HepG2 (cell line): ENCODE measurements around the gene PRKN. TPM values are rescaled to one million over a fixed set of nuclear protein-coding genes. Genes with fewer than 3 reads are reported as not detected.

ENCODE experiments used
- ATAC-seq: fragments of 200-7000 bp; cut with Tn5 transposase; 3 replicates; pipeline ENCODE4 v1.9.1; 2020; ENCODE audit warnings: mild to moderate bottlenecking, moderate library complexity
- BruUV-seq: library from RNA; stranded (reverse); fragments of 400-500 nt; replicated peaks from 2 replicates; lab custom pipeline; 2021; lab: Mats Ljungman, UMichigan
- CTCF ChIA-PET: fragments of 300-600 bp; formaldehyde crosslinking; extraction: SDS; loops from one replicate; lab custom pipeline; 2021; ENCODE audit warnings: low total read pairs, inconsistent platforms, low intra/inter-chr PET ratio; lab: Yijun Ruan, JAX
- POLR2A ChIA-PET: fragments of 350-600 bp; sonication (Branson Sonifier 250); formaldehyde crosslinking; loops from one replicate; lab custom pipeline; 2020; ENCODE audit warnings: antibody characterized with exemption, inconsistent platforms; lab: Yijun Ruan, JAX
- DNase-seq: peaks from one replicate; pipeline ENCODE4 v3.0.0-alpha.2; 2015; ENCODE audit warnings: low spot score
- FAIRE-seq: peaks from 3 replicates; lab custom pipeline; 2011; peaks lifted over from hg19 to GRCh38; lab: Jason Lieb, UNC
- H2AFZ ChIP-seq: one replicate; pipeline ENCODE4 v1.6.1; 2011; ENCODE audit warnings: low read length, inconsistent platforms
- H3K27ac ChIP-seq: fragments of 300-600 bp; 3 replicates; pipeline ENCODE4 v1.8.0; 2011; ENCODE audit warnings: mixed run types, mild to moderate bottlenecking, mixed read lengths, low read length, inconsistent platforms; ENCODE audit not compliant: insufficient read depth; ENCODE audit errors: extremely low read length
- H3K27me3 ChIP-seq, 2 experiments: fragments of 200-600 bp in 1 of 2; 2 replicates in 1 of 2; 3 replicates in 1 of 2; pipeline versions ENCODE4 v1.6.0 to v1.8.0; 2011; ENCODE audit warnings: low read length in 2 of 2, mild to moderate bottlenecking in 2 of 2, moderate library complexity in 2 of 2, inconsistent platforms in 1 of 2; ENCODE audit not compliant: insufficient read depth in 2 of 2, control insufficient read depth in 1 of 2
- H3K36me3 ChIP-seq, 2 experiments: fragments of 200-600 bp in 1 of 2; replicated peaks in 1 of 2; 2 replicates in 1 of 2; 3 replicates in 1 of 2; pipeline versions ENCODE4 v1.5.1 to v1.8.0; 2011; ENCODE audit warnings: low read length in 2 of 2, inconsistent platforms in 1 of 2; ENCODE audit not compliant: insufficient read depth in 2 of 2, control insufficient read depth in 1 of 2
- H3K4me1 ChIP-seq: 2 replicates; pipeline ENCODE4 v1.5.1; 2012; ENCODE audit warnings: low read length, inconsistent platforms; ENCODE audit not compliant: insufficient read depth
- H3K4me2 ChIP-seq: 2 replicates; pipeline ENCODE4 v1.6.0; 2011; ENCODE audit warnings: low read depth, low read length, inconsistent platforms
- H3K4me3 ChIP-seq, 3 experiments: fragments of 200-600 bp in 1 of 3; sonication (generic), shearing (Covaris generic) in 1 of 3; replicated peaks in 1 of 3; 2 replicates each; pipeline ENCODE4 v1.5.1; 2011 to 2016; ENCODE audit warnings: low read length in 3 of 3, inconsistent platforms in 2 of 3, low read depth in 2 of 3, mild to moderate bottlenecking in 2 of 3, control low read depth in 1 of 3, mixed read lengths in 1 of 3; ENCODE audit not compliant: insufficient read depth in 1 of 3
- H3K79me2 ChIP-seq: one replicate; pipeline ENCODE4 v1.6.1; 2011; ENCODE audit warnings: low read length, inconsistent platforms; ENCODE audit not compliant: insufficient read depth
- H3K9ac ChIP-seq: 2 replicates; pipeline ENCODE4 v1.6.0; 2011; ENCODE audit warnings: mild to moderate bottlenecking, low read depth, low read length, inconsistent platforms; ENCODE audit not compliant: insufficient read depth
- H3K9me3 ChIP-seq: 2 replicates; pipeline ENCODE4 v1.5.1; 2012; ENCODE audit warnings: mild to moderate bottlenecking, low read length
- H4K20me1 ChIP-seq: 2 replicates; pipeline ENCODE4 v1.6.0; 2011; ENCODE audit warnings: inconsistent platforms, mild to moderate bottlenecking, low read length, moderate library complexity; ENCODE audit not compliant: insufficient read depth
- HNRNPLL ChIP-seq: fragments of 200-400 bp; formaldehyde crosslinking; IDR thresholded peaks from 2 replicates; pipeline ENCODE4 v1.6.1; 2017; ENCODE audit warnings: mild to moderate bottlenecking, low read depth, low read length; ENCODE audit not compliant: poor library complexity, severe bottlenecking
- ISL2 ChIP-seq: sonication (generic); formaldehyde crosslinking; IDR thresholded peaks from 2 replicates; pipeline ENCODE4 v1.5.0; 2020; ENCODE audit warnings: missing genetic modification reagents
- MIER3 ChIP-seq: IDR thresholded peaks from 2 replicates; pipeline ENCODE4 v1.6.1; 2016; ENCODE audit warnings: missing compliant biosample characterization, borderline replicate concordance
- MYC ChIP-seq: sonication (generic); formaldehyde crosslinking; IDR thresholded peaks from 2 replicates; pipeline ENCODE4 v1.9.0; 2021; ENCODE audit warnings: missing genetic modification reagents, borderline replicate concordance
- NCOR1 ChIP-seq: fragments of 200-600 bp; sonication (generic); IDR thresholded peaks from 2 replicates; pipeline ENCODE4 v1.7.0; 2017; ENCODE audit warnings: antibody characterized with exemption, low read length, borderline replicate concordance
- NFIB ChIP-seq: sonication (generic); formaldehyde crosslinking; IDR thresholded peaks from 2 replicates; pipeline ENCODE4 v1.9.0; 2021; ENCODE audit warnings: missing genetic modification reagents, mild to moderate bottlenecking, borderline replicate concordance
- REL ChIP-seq: sonication (generic); formaldehyde crosslinking; conservative IDR thresholded peaks from 2 replicates; pipeline ENCODE4 v1.8.0; 2022; ENCODE audit warnings: mild to moderate bottlenecking, missing genetic modification reagents, moderate library complexity
- TBP ChIP-seq: sonication (generic); formaldehyde crosslinking; IDR thresholded peaks from 2 replicates; pipeline ENCODE4 v1.5.0; 2020; ENCODE audit warnings: missing genetic modification reagents
- ZNF382 ChIP-seq: sonication (generic); formaldehyde crosslinking; IDR thresholded peaks from 2 replicates; pipeline ENCODE4 v1.5.0; 2020; ENCODE audit warnings: missing genetic modification reagents, mild to moderate bottlenecking, borderline replicate concordance
- WGBS: methylation state at CpG from one replicate; pipeline ENCODE4 v1.1.6; 2017; ENCODE audit warnings: low lambda C conversion rate; 5-methylcytosine and 5-hydroxymethylcytosine counted together
- in situ Hi-C: cut with HindIII; loops from 2 replicates; pipeline ENCODE4 v1.10.0; 2017; ENCODE audit warnings: low pct_unique_long_range_greater_than_20kb; ENCODE audit not compliant: extremely low pct_ligation_motif_present
- intact Hi-C: fragments of 100-400 bp; cut with micrococcal nuclease; formaldehyde crosslinking; loops from one replicate; pipeline ENCODE4 v1.10.0; 2022; ENCODE audit not compliant: unreplicated experiment
- polyA plus RNA-seq, 8 experiments: library from polyadenylated mRNA; depleted of rRNA in 3 of 8; stranded (reverse) in 7 of 8; unstranded in 1 of 8; fragments of >200 nt; fragmentation: Illumina TruSeq in 4 of 8; extraction: Trizol in 4 of 8; gene quantifications; 2 replicates each; pipeline versions ENCODE4 v1.2.1 to v1.2.3, GENCODE V29; 2011 to 2016; ENCODE audit warnings: low read depth in 4 of 8, missing spikeins in 1 of 8, mixed read lengths in 1 of 8; ENCODE audit not compliant: insufficient read depth in 1 of 8
- total RNA-seq, 5 experiments: library from RNA; depleted of rRNA; stranded (reverse); fragments of >200 nt; fragmentation: Illumina TruSeq; extraction: Trizol; gene quantifications; 2 replicates each; pipeline ENCODE4 v1.2.3, GENCODE V29; 2016; ENCODE audit warnings: low read depth in 1 of 5
- TF ChIP-seq, protein P1 (sequence below): sonication (generic); formaldehyde crosslinking; IDR thresholded peaks from 2 replicates; pipeline ENCODE4 v1.5.1; 2020; ENCODE audit warnings: missing genetic modification reagents, mild to moderate bottlenecking, borderline replicate concordance

Gene PRKN
- total and polyA plus RNA-seq, 2 of the 13 experiments (the other 11 are each of a cell fraction or from before 2014, with no cell fraction given), result 0.31 to 0.44 TPM

DNA sequence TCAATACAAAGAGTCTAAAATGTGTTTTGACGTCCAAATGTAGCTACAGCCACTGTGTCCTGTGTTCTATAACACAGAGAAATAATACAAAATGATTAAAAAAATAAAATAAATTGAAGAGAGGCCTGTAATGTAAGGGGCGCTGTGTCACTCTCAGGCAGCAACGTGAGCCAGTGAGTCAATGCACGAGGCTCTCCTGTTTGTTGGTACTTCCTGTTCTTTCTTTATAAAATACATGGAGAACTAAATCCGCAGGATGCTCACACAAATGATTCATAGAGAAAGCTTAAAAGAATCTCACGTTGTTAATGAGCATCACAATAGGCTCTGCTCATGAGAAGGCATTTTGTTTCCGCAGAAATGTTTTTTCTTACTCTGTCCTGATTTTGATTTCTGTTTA, 818.7 kb downstream of the PRKN start:
- Histone ChIP-seq H4K20me1 (no peaks in the 10 kb centered on the region), H2AFZ (no peak overlapping the region), H3K27ac (no peak overlapping the region), H3K4me3 (no peak overlapping the region), H3K4me2 (no peak overlapping the region), H3K9me3 (no peaks in the 10 kb centered on the region), H3K4me1 (no peaks in the 10 kb centered on the region), H3K27me3 (no peaks in the 10 kb centered on the region), H3K36me3 (no peaks in the 10 kb centered on the region), H3K79me2 (no peaks in the 10 kb centered on the region), H3K9ac (no peak overlapping the region)
- ChIA-PET CTCF (no interaction called here), POLR2A (no interaction called here)
- ATAC-seq (no peak), FAIRE-seq (no peak), DNase-seq (no peak)
- intact Hi-C loops (no loop called here), in situ Hi-C loops (no loop called here)
- BruUV-seq, result no TSS peak
- WGBS, result 23% methylated on average over 7 of the region's 7 CpGs
- TF ChIP-seq ZNF382 (no peak), MYC (no peak), NCOR1 (no peak), HNRNPLL (no peak), ISL2 (no peak), NFIB (CRISPR knock-in tag) (no peak), MIER3 (no peak), TBP (CRISPR knock-in tag) (no peak), REL (CRISPR knock-in tag) (no peak)
- TF ChIP-seq, protein P1, sequence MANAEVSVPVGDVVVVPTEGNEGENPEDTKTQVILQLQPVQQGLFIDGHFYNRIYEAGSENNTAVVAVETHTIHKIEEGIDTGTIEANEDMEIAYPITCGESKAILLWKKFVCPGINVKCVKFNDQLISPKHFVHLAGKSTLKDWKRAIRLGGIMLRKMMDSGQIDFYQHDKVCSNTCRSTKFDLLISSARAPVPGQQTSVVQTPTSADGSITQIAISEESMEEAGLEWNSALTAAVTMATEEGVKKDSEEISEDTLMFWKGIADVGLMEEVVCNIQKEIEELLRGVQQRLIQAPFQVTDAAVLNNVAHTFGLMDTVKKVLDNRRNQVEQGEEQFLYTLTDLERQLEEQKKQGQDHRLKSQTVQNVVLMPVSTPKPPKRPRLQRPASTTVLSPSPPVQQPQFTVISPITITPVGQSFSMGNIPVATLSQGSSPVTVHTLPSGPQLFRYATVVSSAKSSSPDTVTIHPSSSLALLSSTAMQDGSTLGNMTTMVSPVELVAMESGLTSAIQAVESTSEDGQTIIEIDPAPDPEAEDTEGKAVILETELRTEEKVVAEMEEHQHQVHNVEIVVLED (CRISPR knock-in tag), result no peak
